ENCODE data around the gene EFNA4.

Gene EFNA4

GRCh38 chr1:155052439-155053395, 10.8 kb upstream of the EFNA4 start:
- DNase-seq (ENCODE audit: low read depth) = no peak

DNA sequence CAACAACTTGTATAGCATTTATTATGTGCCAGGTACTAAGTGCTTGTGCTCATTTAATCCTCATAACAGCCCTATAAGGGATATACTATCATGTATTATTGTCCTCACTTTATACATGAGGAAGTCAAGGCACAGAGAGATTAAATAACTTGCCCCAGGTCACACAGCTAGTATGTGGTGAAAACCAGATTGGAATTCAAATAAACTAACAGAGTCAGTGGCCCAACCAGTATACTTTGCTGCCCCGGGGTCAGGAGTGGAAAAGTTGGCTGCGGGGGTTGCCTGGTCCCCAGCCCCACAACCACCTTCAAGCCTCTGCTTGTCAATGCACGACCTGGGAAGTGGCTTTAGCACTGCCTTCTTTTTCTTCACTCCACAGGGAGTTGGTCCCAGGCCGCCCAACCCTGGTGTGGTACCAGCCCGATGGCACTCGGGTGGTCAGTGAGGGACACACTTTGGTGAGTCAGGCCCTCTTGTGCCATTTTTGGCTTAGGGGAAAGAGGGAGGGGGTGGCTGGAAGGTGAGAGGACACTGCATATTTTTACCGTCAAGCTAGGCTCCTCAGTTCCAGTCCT, 9.9 kb upstream of the EFNA4 start:
- no peak for DNase-seq (ENCODE audit: low read depth)

DNA sequence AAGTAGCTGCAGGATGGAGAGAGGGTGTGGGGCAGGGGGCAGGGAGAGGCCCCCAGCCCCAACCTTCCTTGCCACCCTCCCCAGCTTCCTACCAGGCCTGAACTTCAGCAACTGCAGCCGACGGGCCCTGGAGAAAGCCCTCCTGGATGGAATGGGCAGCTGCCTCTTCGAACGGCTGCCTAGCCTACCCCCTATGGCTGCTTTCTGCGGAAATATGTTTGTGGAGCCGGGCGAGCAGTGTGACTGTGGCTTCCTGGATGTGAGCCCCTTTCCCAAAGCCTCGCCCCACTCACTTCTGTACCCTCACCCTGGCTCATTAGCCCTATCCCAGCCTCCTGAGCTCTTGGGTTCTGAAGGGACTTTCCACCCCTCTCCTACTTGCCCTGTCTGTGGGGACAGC, 6.4 kb upstream of the EFNA4 start:
- DNase-seq (ENCODE audit: low read depth) = no peak

- no peak for DNase-seq (ENCODE audit: low read depth)
Measured at GRCh38 chr1:155057788-155058211, 5.7 kb upstream of the EFNA4 start.

- no peak for DNase-seq (ENCODE audit: low read depth)
Measured at GRCh38 chr1:155060736-155061135, 2.8 kb upstream of the EFNA4 start.

- DNase-seq (ENCODE audit: low read depth) = no peak
Measured at GRCh38 chr1:155061381-155062150, 2.0 kb upstream of the EFNA4 start.

- DNase-seq (ENCODE audit: low read depth) = no peak
Measured at GRCh38 chr1:155062151-155062686, 1.3 kb upstream of the EFNA4 start.

GRCh38 chr1:155062702-155063411, 683 bp upstream of the EFNA4 start:
- no peak for DNase-seq (ENCODE audit: low read depth)

DNA sequence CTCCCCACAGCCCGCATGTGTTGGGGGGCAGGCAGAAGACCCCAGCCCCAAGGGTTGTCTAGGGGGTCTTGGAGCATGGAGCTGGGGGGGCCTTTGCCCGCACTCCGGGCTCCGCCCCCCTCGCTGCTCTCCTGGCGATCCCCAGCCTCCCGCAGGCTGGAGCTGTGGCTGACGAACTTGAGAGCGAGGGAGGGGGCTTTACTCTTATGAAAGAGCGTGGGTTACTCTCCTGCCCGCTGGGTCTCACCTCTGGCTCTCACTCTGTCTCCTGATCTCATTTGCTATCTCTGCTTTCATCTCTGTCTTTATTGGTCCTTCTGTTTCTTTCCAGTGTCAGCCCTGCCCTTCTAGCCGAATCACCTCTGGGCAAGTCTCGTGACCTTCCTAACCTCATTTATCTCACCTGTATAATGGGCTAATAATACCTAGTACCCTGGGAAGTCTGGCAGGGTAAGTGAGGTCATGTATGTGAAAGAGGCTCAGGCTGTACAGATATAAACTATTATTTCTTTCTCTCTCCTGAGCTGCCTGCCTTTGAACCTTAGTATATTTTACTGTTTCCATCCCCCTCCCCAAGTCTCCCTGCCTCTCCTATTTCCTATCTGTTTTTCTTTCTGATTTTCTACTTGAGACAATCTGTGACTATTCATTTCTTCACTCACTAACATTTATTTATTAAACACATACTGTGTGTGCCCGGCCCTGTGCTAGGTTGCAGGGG, 731 bp downstream of the EFNA4 start:
- no peak for DNase-seq (ENCODE audit: low read depth)

- no peak for DNase-seq (ENCODE audit: low read depth)
Measured at GRCh38 chr1:155064832-155065429, 1.4 kb downstream of the EFNA4 start.

DNA sequence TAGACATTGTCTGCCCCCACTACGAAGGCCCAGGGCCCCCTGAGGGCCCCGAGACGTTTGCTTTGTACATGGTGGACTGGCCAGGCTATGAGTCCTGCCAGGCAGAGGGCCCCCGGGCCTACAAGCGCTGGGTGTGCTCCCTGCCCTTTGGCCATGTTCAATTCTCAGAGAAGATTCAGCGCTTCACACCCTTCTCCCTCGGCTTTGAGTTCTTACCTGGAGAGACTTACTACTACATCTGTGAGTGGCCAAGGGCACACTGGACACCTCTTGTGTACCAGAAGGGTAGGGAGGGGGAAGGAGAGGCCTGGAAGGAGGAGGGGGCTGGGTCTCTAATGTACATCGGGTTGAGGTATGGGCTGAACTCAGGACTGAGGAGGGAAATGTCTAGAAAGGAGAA, 3.2 kb downstream of the EFNA4 start:
- no peak for DNase-seq (ENCODE audit: low read depth)

GRCh38 chr1:155068599-155068998, 5.1 kb downstream of the EFNA4 start:
- DNase-seq (ENCODE audit: low read depth) = no peak

DNA sequence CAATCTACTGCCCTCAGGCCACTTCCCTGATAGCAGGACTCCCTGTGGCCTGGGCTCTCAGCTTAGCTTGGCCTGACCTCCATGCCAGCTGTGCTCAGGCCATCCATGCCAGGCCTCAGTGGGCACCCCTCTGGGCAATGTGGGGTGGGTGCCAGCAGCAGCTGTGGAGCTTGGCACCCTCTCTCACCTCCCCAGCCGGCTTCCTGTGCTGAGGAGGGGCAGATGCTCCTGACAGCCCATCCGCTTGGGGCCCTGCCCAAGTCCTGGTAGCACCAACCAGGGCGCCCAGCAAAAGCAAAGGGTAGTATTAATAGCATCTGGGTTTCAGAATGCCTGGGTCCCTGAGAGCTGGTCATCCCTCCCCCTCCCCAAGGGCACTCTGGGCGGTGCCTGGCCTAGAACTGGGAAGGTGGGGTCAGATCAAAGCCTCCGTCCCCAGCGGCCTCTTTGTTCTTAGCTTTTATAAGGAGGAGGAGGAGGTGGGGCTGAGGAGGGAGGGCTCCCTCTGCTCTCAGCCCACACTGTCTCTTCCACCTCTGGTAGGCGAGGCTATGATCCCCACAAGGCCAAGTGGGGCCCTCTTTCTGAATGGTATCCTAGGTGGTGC, 6.1 kb downstream of the EFNA4 start:
- no peak for DNase-seq (ENCODE audit: low read depth)

DNA sequence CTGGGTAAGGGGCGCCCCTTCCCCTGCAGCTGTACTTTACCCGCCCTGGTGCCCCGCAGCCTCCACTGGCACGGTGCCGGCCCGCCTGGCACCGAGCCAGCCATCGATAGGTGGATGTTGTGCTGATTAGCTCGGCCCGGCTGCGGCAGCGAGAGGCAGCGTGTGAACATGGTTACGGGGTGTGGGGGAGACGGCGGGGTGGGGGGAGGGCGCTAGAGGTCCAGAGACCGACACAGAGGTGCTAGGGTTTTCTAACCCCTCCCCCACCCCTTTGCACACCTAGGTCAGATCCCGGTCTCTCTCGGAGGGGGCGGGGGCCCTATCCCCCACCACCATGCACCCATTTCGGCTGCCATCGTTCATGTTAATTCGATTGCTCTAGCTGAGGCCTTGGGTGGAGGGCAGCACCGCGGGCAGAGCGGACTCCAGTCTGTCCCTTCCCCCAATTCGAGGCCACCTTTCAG, 6.7 kb downstream of the EFNA4 start:
- DNase-seq (ENCODE audit: low read depth) = no peak

DNA sequence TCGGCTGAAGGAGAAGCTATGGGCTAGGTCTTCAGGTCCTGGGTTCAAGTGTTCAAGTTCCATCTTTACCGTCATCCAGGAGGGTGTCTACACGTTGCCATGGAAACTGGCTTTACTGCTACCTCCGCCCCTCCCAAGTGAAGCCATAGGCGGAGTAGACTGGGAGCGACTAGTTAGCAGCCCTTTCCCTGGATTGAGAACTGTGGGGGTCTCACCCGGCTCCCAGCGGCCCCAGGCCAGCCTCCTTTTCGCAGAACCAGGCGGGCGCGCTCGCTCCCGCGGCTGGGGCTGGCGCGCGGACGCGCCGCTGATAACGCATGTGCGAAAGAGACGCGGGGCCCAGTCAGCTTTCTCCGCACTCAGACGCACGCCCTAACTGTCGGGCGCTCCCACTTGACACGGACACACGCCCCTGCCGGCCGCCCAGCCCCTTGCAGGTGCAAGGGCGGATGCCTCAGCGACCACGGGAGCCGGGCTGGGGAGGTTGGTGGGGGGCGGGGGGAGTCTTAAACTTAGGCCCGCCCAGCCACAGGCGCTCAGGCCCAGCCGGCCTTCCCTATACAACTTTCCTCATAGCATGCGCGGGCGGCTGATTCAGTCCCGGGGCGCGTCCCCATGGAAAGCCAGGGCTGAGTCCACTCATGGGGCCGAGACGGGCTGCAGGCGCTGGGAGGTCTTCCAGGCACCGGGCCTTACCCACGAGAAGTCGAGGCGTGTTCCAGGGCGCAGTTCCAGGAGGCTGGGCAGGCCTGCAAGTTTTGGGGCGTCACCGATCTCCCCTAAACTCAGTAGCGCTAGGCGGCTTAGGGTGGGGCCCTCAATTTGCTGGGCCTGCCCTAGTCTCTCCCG, 7.4 kb downstream of the EFNA4 start:
- DNase-seq (ENCODE audit: low read depth) = no peak

GRCh38 chr1:155071701-155072100, 8.2 kb downstream of the EFNA4 start:
- no peak for DNase-seq (ENCODE audit: low read depth)

- DNase-seq (ENCODE audit: low read depth) = no peak
Measured at GRCh38 chr1:155072531-155073289, 9.2 kb downstream of the EFNA4 start.
